ENCODE results near the gene CDCA4. TPM values are rescaled to one million over a fixed set of nuclear protein-coding genes. Genes with fewer than 3 reads are reported as not detected.

The CDCA4 gene
- 10 to 100 TPM; 59.4 to 63.5 TPM for total RNA-seq

GRCh38 chr14:105020815-105021655, at the start of gene CDCA4:
CDCA4 (minus strand) TSS chr14:105021083; CDS start chr14:105011929, 9,154 bp downstream.
- H3K4me3 Mint-ChIP-seq: peak within 1 kb of the TSS; percentile 99
- CTCF ChIA-PET: interaction anchor here (0.7 to 5.9 kb wide), 5 partner anchors 24 to 469 kb away, joined by 4 to 42 read pairs (median 12); no protein-coding TSS in a partner anchor

GRCh38 chr14:105069871-105070759, 49.2 kb upstream of the CDCA4 start:
- no peaks in the 10 kb centered on the region for H3K9me3 Mint-ChIP-seq
- no peaks in the 10 kb centered on the region for H3K27me3 Mint-ChIP-seq
- peaks cover 51% of the 10 kb centered on the region for H3K4me1 Mint-ChIP-seq (ENCODE audit: low read depth)
- H3K4me3 Mint-ChIP-seq: no peak overlapping the region
- intact Hi-C loops (cut with micrococcal nuclease): loop anchor here (5.0 kb wide), 1 partner anchor 318 kb away; the partner anchor contains the start of gene SIVA1
- POLR2A ChIA-PET: interaction anchor here (1.0 to 3.0 kb wide), 2 partner anchors 10 to 231 kb away, joined by 3 to 21 read pairs; partner anchors contain the start of gene BRF1
- TF ChIP-seq, protein P1, sequence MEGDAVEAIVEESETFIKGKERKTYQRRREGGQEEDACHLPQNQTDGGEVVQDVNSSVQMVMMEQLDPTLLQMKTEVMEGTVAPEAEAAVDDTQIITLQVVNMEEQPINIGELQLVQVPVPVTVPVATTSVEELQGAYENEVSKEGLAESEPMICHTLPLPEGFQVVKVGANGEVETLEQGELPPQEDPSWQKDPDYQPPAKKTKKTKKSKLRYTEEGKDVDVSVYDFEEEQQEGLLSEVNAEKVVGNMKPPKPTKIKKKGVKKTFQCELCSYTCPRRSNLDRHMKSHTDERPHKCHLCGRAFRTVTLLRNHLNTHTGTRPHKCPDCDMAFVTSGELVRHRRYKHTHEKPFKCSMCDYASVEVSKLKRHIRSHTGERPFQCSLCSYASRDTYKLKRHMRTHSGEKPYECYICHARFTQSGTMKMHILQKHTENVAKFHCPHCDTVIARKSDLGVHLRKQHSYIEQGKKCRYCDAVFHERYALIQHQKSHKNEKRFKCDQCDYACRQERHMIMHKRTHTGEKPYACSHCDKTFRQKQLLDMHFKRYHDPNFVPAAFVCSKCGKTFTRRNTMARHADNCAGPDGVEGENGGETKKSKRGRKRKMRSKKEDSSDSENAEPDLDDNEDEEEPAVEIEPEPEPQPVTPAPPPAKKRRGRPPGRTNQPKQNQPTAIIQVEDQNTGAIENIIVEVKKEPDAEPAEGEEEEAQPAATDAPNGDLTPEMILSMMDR (IDR thresholded peaks at IDR 0.05): no peak
- CTCF ChIA-PET: interaction anchor here (0.8 to 6.5 kb wide), 5 partner anchors 12 to 94 kb away, joined by 3 to 39 read pairs (median 10); no protein-coding TSS in a partner anchor
- no peaks in the 10 kb centered on the region for H3K36me3 Mint-ChIP-seq (ENCODE audit: low read depth)
- DNase-seq (peak; percentile 83), ATAC-seq (peak; percentile 61)
- peak overlapping the region; percentile 82 for H3K27ac Mint-ChIP-seq

More at GRCh38 chr14:105020815-105021655, at the start of gene CDCA4:
- H3K4me1 Mint-ChIP-seq (ENCODE audit: low read depth): peaks cover 65% of the 10 kb centered on the region
- POLR2A ChIA-PET: interaction anchor here (0.6 to 9.7 kb wide), 23 partner anchors 10 to 326 kb away, joined by 3 to 69 read pairs (median 4); partner anchors contain the start of genes CLBA1 and GPR132
- peak; percentile 85 for ATAC-seq
- intact Hi-C loops (cut with micrococcal nuclease): no loop called here
- H3K9me3 Mint-ChIP-seq: no peaks in the 10 kb centered on the region
- H3K36me3 Mint-ChIP-seq (ENCODE audit: low read depth): peaks cover 42% of the 10 kb centered on the region
- peak; percentile 98 for DNase-seq
- TF ChIP-seq, protein P1 (IDR thresholded peaks at IDR 0.05): peak; percentile 10
- H3K27me3 Mint-ChIP-seq: no peaks in the 10 kb centered on the region
- H3K27ac Mint-ChIP-seq: peak within 1 kb of the TSS; percentile 95

- Mint-ChIP-seq H3K36me3 (ENCODE audit: low read depth) (peaks cover 3% of the 10 kb centered on the region), H3K4me1 (ENCODE audit: low read depth) (peaks cover 51% of the 10 kb centered on the region), H3K27me3 (no peaks in the 10 kb centered on the region), H3K9me3 (no peaks in the 10 kb centered on the region), H3K4me3 (no peak overlapping the region), H3K27ac (peak overlapping the region; percentile 82)
- intact Hi-C loops (cut with micrococcal nuclease): loop anchor here (5.0 kb wide), 1 partner anchor 317 kb away; the partner anchor contains the start of gene SIVA1
- ChIA-PET POLR2A (interaction anchor here (3.0 kb wide), 1 partner anchor 9 kb away, joined by 21 read pairs; no protein-coding TSS in a partner anchor), CTCF (no interaction called here)
- DNase-seq (no peak), ATAC-seq (no peak)
- TF ChIP-seq, protein P1 (IDR thresholded peaks at IDR 0.05): no peak
Observed at GRCh38 chr14:105069522-105069870, 48.6 kb upstream of the CDCA4 start.

- Mint-ChIP-seq H3K4me1 (ENCODE audit: low read depth) (peaks cover 54% of the 10 kb centered on the region), H3K27me3 (no peaks in the 10 kb centered on the region), H3K36me3 (ENCODE audit: low read depth) (peaks cover 7% of the 10 kb centered on the region), H3K9me3 (no peaks in the 10 kb centered on the region), H3K27ac (peak overlapping the region; percentile 73), H3K4me3 (no peak overlapping the region)
- intact Hi-C loops (cut with micrococcal nuclease): loop anchor here (5.0 kb wide), 1 partner anchor 317 kb away; the partner anchor contains the start of gene SIVA1
- ChIA-PET POLR2A (interaction anchor here (3.0 kb wide), 1 partner anchor 9 kb away, joined by 21 read pairs; no protein-coding TSS in a partner anchor), CTCF (no interaction called here)
- TF ChIP-seq, protein P1 (IDR thresholded peaks at IDR 0.05): no peak
- no peak for DNase-seq
- ATAC-seq: no peak
Observed at GRCh38 chr14:105068818-105069217, 47.9 kb upstream of the CDCA4 start.
